Testis (tissue), 2 donors: ENCODE results near the gene GABRA5.

Experiments used
- CTCF ChIP-seq, 3 experiments: fragments of 450-650 bp in 2 of 3; fragments of 200-600 bp in 1 of 3; sonication (generic) in 1 of 3; IDR thresholded peaks; one replicate each; pipeline ENCODE4 v1.5.1; 2016 to 2019; ENCODE audit warnings: antibody characterized with exemption in 3 of 3, mild to moderate bottlenecking in 2 of 3, moderate library complexity in 1 of 3
- POLR2A ChIP-seq: fragments of 450-650 bp; IDR thresholded peaks from one replicate; pipeline ENCODE4 v1.6.1; 2017; ENCODE audit warnings: antibody characterized with exemption, mild to moderate bottlenecking, moderate library complexity

DNA sequence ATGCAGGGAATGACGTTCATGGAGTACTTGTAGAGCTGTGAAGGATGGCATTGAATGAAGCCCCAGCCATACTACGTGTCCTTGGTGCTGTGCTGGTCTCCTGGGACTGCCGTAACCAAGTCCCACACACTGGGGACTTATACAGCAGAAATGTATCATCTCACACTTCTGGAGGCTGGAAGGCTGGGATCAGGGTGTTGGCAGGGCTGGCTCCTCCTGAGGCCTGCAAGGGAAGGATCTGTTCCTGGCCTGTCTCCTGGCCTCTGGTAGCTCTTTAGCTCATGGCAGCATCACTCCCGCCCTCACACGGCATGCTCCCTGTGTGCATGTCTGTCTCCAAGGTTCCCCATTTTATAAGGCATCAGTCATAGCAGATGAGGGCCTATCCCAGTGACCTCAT lies 74.6 kb downstream of the GABRA5 start:
- TF ChIP-seq CTCF (IDR thresholded peaks at IDR 0.05) (no peak), POLR2A (no peak)
